Mesendoderm (in vitro differentiated cells): ENCODE results near the gene SLC44A1.
A peak's percentile ranks its signal among the peaks of the same experiment; 100 is the strongest.

Experiments
- DNase-seq: peaks from one replicate; pipeline ENCODE4 v3.0.0; 2013
- H2AK5ac ChIP-seq: 2 replicates; pipeline ENCODE4 v1.6.1; 2013; ENCODE audit warnings: low read length, inconsistent platforms
- H2BK120ac ChIP-seq: 2 replicates; pipeline ENCODE4 v1.6.1; 2013; ENCODE audit warnings: low read depth, mild to moderate bottlenecking, low read length, moderate library complexity, mixed read lengths
- H2BK15ac ChIP-seq: replicated peaks from 2 replicates; pipeline ENCODE4 v1.6.1; 2013; ENCODE audit warnings: low read depth, mild to moderate bottlenecking, moderate library complexity
- H2BK5ac ChIP-seq: 2 replicates; pipeline ENCODE4 v1.6.1; 2013; ENCODE audit warnings: low read length, inconsistent platforms
- H3K18ac ChIP-seq: 2 replicates; pipeline ENCODE4 v1.6.1; 2013; ENCODE audit warnings: mild to moderate bottlenecking, low read length, mixed read lengths
- H3K23ac ChIP-seq: one replicate; pipeline ENCODE4 v1.6.1; 2013; ENCODE audit warnings: low read length
- H3K27ac ChIP-seq: 2 replicates; pipeline ENCODE4 v1.5.1; 2013; ENCODE audit warnings: low read depth, mild to moderate bottlenecking, inconsistent platforms, low read length, moderate library complexity
- H3K27me3 ChIP-seq: 2 replicates; pipeline ENCODE4 v1.6.1; 2013; ENCODE audit warnings: low read length, control low read depth, mild to moderate bottlenecking, inconsistent platforms; ENCODE audit not compliant: insufficient read depth, poor library complexity
- H3K36me3 ChIP-seq: 2 replicates; pipeline ENCODE4 v1.6.1; 2013; ENCODE audit warnings: low read length, inconsistent platforms; ENCODE audit not compliant: control insufficient read depth, insufficient read depth
- H3K4ac ChIP-seq: one replicate; pipeline ENCODE4 v1.6.1; 2013; ENCODE audit warnings: low read depth, mild to moderate bottlenecking, low read length, moderate library complexity
- H3K4me1 ChIP-seq: 2 replicates; pipeline ENCODE4 v1.6.1; 2013; ENCODE audit warnings: low read depth, low read length, inconsistent platforms; ENCODE audit not compliant: control insufficient read depth
- H3K4me2 ChIP-seq: 2 replicates; pipeline ENCODE4 v1.6.1; 2013; ENCODE audit warnings: low read length
- H3K4me3 ChIP-seq: 2 replicates; pipeline ENCODE4 v1.5.1; 2013; ENCODE audit warnings: mild to moderate bottlenecking, low read length
- H3K56ac ChIP-seq: one replicate; pipeline ENCODE4 v1.6.1; 2013; ENCODE audit warnings: low read length
- H3K79me1 ChIP-seq: 2 replicates; pipeline ENCODE4 v1.6.1; 2013; ENCODE audit warnings: low read length, inconsistent platforms
- H3K79me2 ChIP-seq: 2 replicates; pipeline ENCODE4 v1.6.1; 2013; ENCODE audit warnings: mild to moderate bottlenecking, low read length; ENCODE audit not compliant: control insufficient read depth, insufficient read depth
- H3K9ac ChIP-seq: 2 replicates; pipeline ENCODE4 v1.6.1; 2013; ENCODE audit warnings: low read length, inconsistent platforms
- H4K5ac ChIP-seq: one replicate; pipeline ENCODE4 v1.6.1; 2013; ENCODE audit warnings: low read length
- H4K8ac ChIP-seq: one replicate; pipeline ENCODE4 v1.6.1; 2013; ENCODE audit warnings: low read depth, mild to moderate bottlenecking, control low read depth, low read length, moderate library complexity
- whole genome bisulfite sequencing: extraction: QIAGEN DNeasy Blood & Tissue Kit; methylation state at CpG from one replicate; pipeline ENCODE4 v1.1.7; 2013; ENCODE audit warnings: low lambda C conversion rate, missing lambda C conversion rate; ENCODE audit not compliant: insufficient coverage; ENCODE audit errors: extremely low coverage; 5-methylcytosine and 5-hydroxymethylcytosine counted together

SLC44A1 gene

GRCh38 chr9:105236261-105236660 lies 8.2 kb upstream of the SLC44A1 start:
- H3K4ac ChIP-seq: no peak overlapping the region
- H3K4me1 ChIP-seq: peaks cover 3% of the 10 kb centered on the region
- no peaks in the 10 kb centered on the region for H3K36me3 ChIP-seq
- no peak overlapping the region for H2BK120ac ChIP-seq
- no peaks in the 10 kb centered on the region for H3K27me3 ChIP-seq
- H3K23ac ChIP-seq: no peak overlapping the region
- H3K4me2 ChIP-seq: no peak overlapping the region
- H3K27ac ChIP-seq: no peak overlapping the region
- H3K79me2 ChIP-seq: no peaks in the 10 kb centered on the region
- H3K4me3 ChIP-seq: no peak overlapping the region
- no peak overlapping the region for H2BK15ac ChIP-seq
- no peak for DNase-seq
- no CpG with 5 or more reads among the region's 1 CpG for WGBS
- no peak overlapping the region for H4K8ac ChIP-seq
- no peak overlapping the region for H2AK5ac ChIP-seq
- no peak overlapping the region for H4K5ac ChIP-seq
- no peak overlapping the region for H3K9ac ChIP-seq
- H3K18ac ChIP-seq: no peak overlapping the region
- H3K79me1 ChIP-seq: no peaks in the 10 kb centered on the region
- no peak overlapping the region for H2BK5ac ChIP-seq
- H3K56ac ChIP-seq: no peak overlapping the region

- H3K4ac ChIP-seq: no peak overlapping the region
- H3K9ac ChIP-seq: no peak overlapping the region
- H3K27me3 ChIP-seq: no peaks in the 10 kb centered on the region
- no peak overlapping the region for H2AK5ac ChIP-seq
- H4K5ac ChIP-seq: no peak overlapping the region
- no peak overlapping the region for H3K23ac ChIP-seq
- no peaks in the 10 kb centered on the region for H3K79me2 ChIP-seq
- no peak overlapping the region for H3K4me2 ChIP-seq
- no peak overlapping the region for H3K56ac ChIP-seq
- no peak overlapping the region for H3K4me3 ChIP-seq
- no peak overlapping the region for H4K8ac ChIP-seq
- no peak overlapping the region for H2BK15ac ChIP-seq
- no peak overlapping the region for H3K27ac ChIP-seq
- peaks cover 4% of the 10 kb centered on the region for H3K4me1 ChIP-seq
- no peaks in the 10 kb centered on the region for H3K36me3 ChIP-seq
- H3K79me1 ChIP-seq: no peaks in the 10 kb centered on the region
- DNase-seq: no peak
- WGBS: no CpG with 5 or more reads among the region's 3 CpGs
- H2BK5ac ChIP-seq: no peak overlapping the region
- H2BK120ac ChIP-seq: no peak overlapping the region
- no peak overlapping the region for H3K18ac ChIP-seq
These were observed 7.2 kb upstream of the SLC44A1 start for GRCh38 chr9:105237246-105237645.

GRCh38 chr9:105238302-105238701 lies 6.1 kb upstream of the SLC44A1 start:
- no peak overlapping the region for H2BK120ac ChIP-seq
- no peak overlapping the region for H3K4ac ChIP-seq
- no peak for DNase-seq
- no peak overlapping the region for H3K9ac ChIP-seq
- no peak overlapping the region for H3K4me3 ChIP-seq
- no peaks in the 10 kb centered on the region for H3K27me3 ChIP-seq
- no peak overlapping the region for H3K56ac ChIP-seq
- H3K27ac ChIP-seq: no peak overlapping the region
- peaks cover 8% of the 10 kb centered on the region for H3K4me1 ChIP-seq
- no peak overlapping the region for H2AK5ac ChIP-seq
- WGBS: no CpG with 5 or more reads among the region's 3 CpGs
- H3K36me3 ChIP-seq: no peaks in the 10 kb centered on the region
- H4K5ac ChIP-seq: no peak overlapping the region
- no peak overlapping the region for H3K18ac ChIP-seq
- H3K23ac ChIP-seq: no peak overlapping the region
- H3K79me2 ChIP-seq: no peaks in the 10 kb centered on the region
- no peak overlapping the region for H2BK15ac ChIP-seq
- H2BK5ac ChIP-seq: no peak overlapping the region
- H4K8ac ChIP-seq: no peak overlapping the region
- H3K4me2 ChIP-seq: no peak overlapping the region
- H3K79me1 ChIP-seq: no peaks in the 10 kb centered on the region

GRCh38 chr9:105241356-105242043 lies 3.0 kb upstream of the SLC44A1 start:
- Histone ChIP-seq H3K56ac (peak overlapping the region; percentile 56), H3K23ac (no peak overlapping the region), H3K79me2 (peaks cover 5% of the 10 kb centered on the region), H4K8ac (no peak overlapping the region), H2AK5ac (no peak overlapping the region), H3K27ac (peak overlapping the region; percentile 38), H2BK15ac (peak overlapping the region; percentile 92), H3K9ac (no peak overlapping the region), H2BK120ac (no peak overlapping the region), H3K79me1 (no peaks in the 10 kb centered on the region), H3K18ac (peak overlapping the region; percentile 72), H3K4me1 (peaks cover 6% of the 10 kb centered on the region), H3K4me3 (no peak overlapping the region), H3K36me3 (no peaks in the 10 kb centered on the region), H4K5ac (no peak overlapping the region), H3K4ac (peak overlapping the region; percentile 36), H3K4me2 (no peak overlapping the region), H3K27me3 (no peaks in the 10 kb centered on the region), H2BK5ac (peak overlapping the region; percentile 61)
- WGBS: no CpG with 5 or more reads among the region's 4 CpGs
- DNase-seq: peak; percentile 78

GRCh38 chr9:105242062-105242461 lies 2.4 kb upstream of the SLC44A1 start:
- H2BK120ac ChIP-seq: no peak overlapping the region
- no peak overlapping the region for H2AK5ac ChIP-seq
- no CpG with 5 or more reads among the region's 2 CpGs for WGBS
- no peak overlapping the region for H4K8ac ChIP-seq
- H3K4ac ChIP-seq: no peak overlapping the region
- no peak overlapping the region for H3K27ac ChIP-seq
- peak overlapping the region; percentile 92 for H2BK15ac ChIP-seq
- peaks cover 11% of the 10 kb centered on the region for H3K79me2 ChIP-seq
- no peak overlapping the region for H2BK5ac ChIP-seq
- no peak overlapping the region for H3K56ac ChIP-seq
- peaks cover 9% of the 10 kb centered on the region for H3K4me1 ChIP-seq
- no peak overlapping the region for H3K18ac ChIP-seq
- no peak overlapping the region for H3K23ac ChIP-seq
- no peak overlapping the region for H3K9ac ChIP-seq
- no peaks in the 10 kb centered on the region for H3K79me1 ChIP-seq
- H3K27me3 ChIP-seq: no peaks in the 10 kb centered on the region
- DNase-seq: no peak
- no peaks in the 10 kb centered on the region for H3K36me3 ChIP-seq
- no peak overlapping the region for H3K4me2 ChIP-seq
- H4K5ac ChIP-seq: no peak overlapping the region
- no peak overlapping the region for H3K4me3 ChIP-seq

- Histone ChIP-seq H3K4me1 (peaks cover 10% of the 10 kb centered on the region), H2BK15ac (peak overlapping the region; percentile 74), H3K27ac (peak overlapping the region; percentile 9), H3K56ac (peak overlapping the region; percentile 56), H3K79me1 (peaks cover under 1% of the 10 kb centered on the region), H3K4me2 (no peak overlapping the region), H4K5ac (no peak overlapping the region), H2BK120ac (peak overlapping the region; percentile 61), H3K79me2 (peaks cover 16% of the 10 kb centered on the region), H3K23ac (no peak overlapping the region), H3K18ac (peak overlapping the region; percentile 75), H3K36me3 (no peaks in the 10 kb centered on the region), H3K4me3 (no peak overlapping the region), H3K9ac (peak overlapping the region; percentile 5), H3K27me3 (no peaks in the 10 kb centered on the region), H4K8ac (no peak overlapping the region), H2AK5ac (no peak overlapping the region), H3K4ac (no peak overlapping the region), H2BK5ac (no peak overlapping the region)
- peak; percentile 21 for DNase-seq
- no CpG with 5 or more reads among the region's 4 CpGs for WGBS
These were observed 1.9 kb upstream of the SLC44A1 start for GRCh38 chr9:105242557-105242956.
